Measurements from ENCODE around the gene PLCL2. TPM values are rescaled to one million over a fixed set of nuclear protein-coding genes. Genes with fewer than 3 reads are reported as not detected.

Gene PLCL2
- total RNA-seq, 2 experiments from 2014 or later, result 15.8 to 16.0 TPM

GRCh38 chr3:16885593-16886302, 993 bp downstream of the PLCL2 start:
- ChIA-PET POLR2A (interaction anchor here (0.8 to 1.1 kb wide), 2 partner anchors 23 to 42 kb away, joined by 3 to 4 read pairs; no protein-coding TSS in a partner anchor), CTCF (interaction anchor here (0.9 to 1.2 kb wide), 2 partner anchors 39 to 109 kb away, joined by 3 to 4 read pairs; no protein-coding TSS in a partner anchor)

GRCh38 chr3:16886303-16886683, 1.5 kb downstream of the PLCL2 start:
- CTCF ChIA-PET, result interaction anchor here (0.9 to 1.2 kb wide), 2 partner anchors 40 to 108 kb away, joined by 3 to 4 read pairs; no protein-coding TSS in a partner anchor

GRCh38 chr3:16887130-16887529, 2.4 kb downstream of the PLCL2 start:
- ChIA-PET POLR2A (no interaction called here), CTCF (interaction anchor here (1.6 kb wide), 1 partner anchor 16 kb away, joined by 4 read pairs; no protein-coding TSS in a partner anchor)

More at GRCh38 chr3:16886303-16886683, 1.5 kb downstream of the PLCL2 start:
- POLR2A ChIA-PET, result interaction anchor here (1.1 kb wide), 1 partner anchor 22 kb away, joined by 4 read pairs; no protein-coding TSS in a partner anchor

- ChIA-PET CTCF (interaction anchor here (1.6 kb wide), 1 partner anchor 15 kb away, joined by 4 read pairs; no protein-coding TSS in a partner anchor), POLR2A (no interaction called here)
Observed at GRCh38 chr3:16888356-16888755, 3.6 kb downstream of the PLCL2 start.

DNA sequence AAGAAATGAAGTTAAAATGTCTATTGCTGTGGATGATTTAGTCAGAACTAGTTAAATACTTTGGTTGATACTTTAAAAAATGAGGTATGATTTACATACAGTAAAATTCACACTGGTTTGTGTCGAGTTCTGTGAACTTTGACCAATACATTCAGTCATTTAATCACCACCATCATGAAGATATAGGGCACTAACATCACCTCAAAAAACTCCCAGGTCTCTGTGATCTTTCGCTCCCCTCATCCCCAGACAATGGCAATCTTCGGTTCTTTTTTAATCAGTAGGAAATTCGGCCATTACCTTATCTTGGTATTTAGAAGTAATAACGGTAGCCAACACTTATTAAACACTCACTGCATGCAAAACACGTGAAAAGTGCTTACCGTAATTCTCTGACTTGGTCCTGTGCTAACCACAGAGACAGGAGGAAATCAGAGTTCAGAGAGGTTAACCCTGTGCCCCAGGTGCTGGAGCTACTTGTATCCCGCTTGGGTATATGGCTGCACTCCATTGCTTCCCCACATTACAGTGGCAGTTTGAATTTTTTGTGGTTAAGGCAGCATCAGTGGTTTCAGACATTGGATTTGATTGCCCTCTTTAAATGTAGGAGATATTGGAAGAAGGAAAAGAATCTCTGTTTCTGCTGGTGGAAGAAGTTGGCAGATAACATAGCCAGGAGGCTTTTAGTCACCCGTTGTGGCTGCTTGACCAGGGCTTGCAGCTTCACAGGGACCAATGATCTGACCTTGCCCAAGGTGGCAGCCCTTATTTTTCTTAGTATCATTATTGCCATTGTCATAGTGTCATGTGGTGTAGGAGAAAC, 4.2 kb downstream of the PLCL2 start:
- ChIA-PET POLR2A (interaction anchor here (1.3 kb wide), 1 partner anchor 47 kb away, joined by 3 read pairs; no protein-coding TSS in a partner anchor), CTCF (interaction anchor here (0.7 to 1.6 kb wide), 3 partner anchors 10 to 137 kb away, joined by 3 to 5 read pairs (median 4); no protein-coding TSS in a partner anchor)

DNA sequence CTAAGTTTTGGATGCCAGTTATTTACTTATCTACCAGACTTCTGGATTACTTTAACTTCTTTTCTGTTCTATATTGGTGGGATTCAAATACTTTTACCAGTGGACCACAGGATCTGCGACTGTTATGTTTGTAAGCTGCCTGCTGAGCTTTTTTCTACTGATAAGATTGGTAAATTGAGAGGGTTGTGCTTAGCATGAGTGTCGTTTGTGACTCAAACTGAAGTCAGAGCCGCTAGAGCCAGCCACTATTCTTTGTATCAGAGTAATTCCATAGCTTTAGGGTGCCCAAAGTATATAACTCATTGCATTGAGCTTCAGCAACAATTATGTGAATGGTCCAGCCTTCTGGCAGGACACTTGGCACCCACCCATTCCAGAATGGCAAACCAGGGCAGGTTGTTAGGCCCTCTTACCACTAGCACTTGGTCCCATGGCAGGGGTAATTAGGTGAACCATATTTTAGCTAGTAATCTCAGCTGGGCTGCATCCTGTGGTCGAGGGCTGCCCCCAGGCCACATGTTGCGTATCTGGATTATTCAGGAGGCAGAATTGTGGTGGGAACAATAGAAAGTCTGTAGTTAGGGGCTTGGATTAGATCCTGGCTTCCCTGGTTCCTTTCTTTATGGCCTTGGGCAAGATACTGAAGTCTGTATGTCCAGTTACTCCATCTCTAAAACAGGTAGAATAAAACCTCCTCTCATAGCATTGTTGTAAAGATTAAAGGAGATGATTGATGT, 6.0 kb downstream of the PLCL2 start:
- CTCF ChIA-PET, result interaction anchor here (0.9 to 1.4 kb wide), 2 partner anchors 12 to 141 kb away, joined by 3 read pairs; no protein-coding TSS in a partner anchor
- POLR2A ChIA-PET, result interaction anchor here (0.7 kb wide), 1 partner anchor 103 kb away, joined by 3 read pairs; no protein-coding TSS in a partner anchor

GRCh38 chr3:16893618-16894200, 9.0 kb downstream of the PLCL2 start:
- ChIA-PET POLR2A (no interaction called here), CTCF (no interaction called here)

GRCh38 chr3:16896094-16896627, 11.4 kb downstream of the PLCL2 start:
- ChIA-PET POLR2A (no interaction called here), CTCF (interaction anchor here (0.6 kb wide), 1 partner anchor 355 kb away, joined by 3 read pairs; no protein-coding TSS in a partner anchor)

GRCh38 chr3:16896820-16897219, 12.1 kb downstream of the PLCL2 start:
- CTCF ChIA-PET, result no interaction called here
- POLR2A ChIA-PET, result interaction anchor here (0.7 kb wide), 1 partner anchor 597 kb away, joined by 3 read pairs; no protein-coding TSS in a partner anchor

DNA sequence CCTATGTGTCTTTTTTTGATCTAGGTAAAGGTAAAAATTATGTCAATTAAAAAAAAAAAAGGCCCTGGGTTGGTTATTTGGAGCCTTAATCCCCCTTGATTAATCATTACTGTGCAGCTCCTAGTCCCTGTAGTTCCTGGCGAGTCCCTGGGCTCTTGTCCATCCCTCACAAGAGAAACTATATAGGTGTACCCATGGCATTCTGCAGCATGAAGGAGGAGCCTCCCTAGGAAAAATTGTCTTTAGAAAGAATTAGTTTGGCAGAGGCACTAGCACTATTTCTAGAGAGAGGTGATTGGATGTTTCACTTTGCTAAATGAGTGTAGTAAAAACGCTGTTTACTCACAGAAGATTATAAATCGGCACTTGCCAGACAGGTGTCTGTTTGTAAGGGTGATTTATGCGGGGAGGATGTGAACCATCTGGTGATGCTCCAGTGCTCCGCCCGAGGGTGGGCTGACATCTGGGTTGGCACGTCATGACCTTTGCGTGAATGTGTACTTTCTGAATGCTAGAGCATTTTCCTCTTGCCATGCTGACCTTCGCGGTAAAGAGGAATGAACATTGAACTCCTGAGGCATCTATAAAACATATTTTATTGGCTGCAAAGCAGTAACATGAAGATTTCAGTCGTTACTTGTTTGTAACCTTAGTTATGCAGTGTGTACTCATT, 12.6 kb downstream of the PLCL2 start:
- POLR2A ChIA-PET, result interaction anchor here (0.7 kb wide), 1 partner anchor 597 kb away, joined by 3 read pairs; no protein-coding TSS in a partner anchor
- CTCF ChIA-PET, result no interaction called here

DNA sequence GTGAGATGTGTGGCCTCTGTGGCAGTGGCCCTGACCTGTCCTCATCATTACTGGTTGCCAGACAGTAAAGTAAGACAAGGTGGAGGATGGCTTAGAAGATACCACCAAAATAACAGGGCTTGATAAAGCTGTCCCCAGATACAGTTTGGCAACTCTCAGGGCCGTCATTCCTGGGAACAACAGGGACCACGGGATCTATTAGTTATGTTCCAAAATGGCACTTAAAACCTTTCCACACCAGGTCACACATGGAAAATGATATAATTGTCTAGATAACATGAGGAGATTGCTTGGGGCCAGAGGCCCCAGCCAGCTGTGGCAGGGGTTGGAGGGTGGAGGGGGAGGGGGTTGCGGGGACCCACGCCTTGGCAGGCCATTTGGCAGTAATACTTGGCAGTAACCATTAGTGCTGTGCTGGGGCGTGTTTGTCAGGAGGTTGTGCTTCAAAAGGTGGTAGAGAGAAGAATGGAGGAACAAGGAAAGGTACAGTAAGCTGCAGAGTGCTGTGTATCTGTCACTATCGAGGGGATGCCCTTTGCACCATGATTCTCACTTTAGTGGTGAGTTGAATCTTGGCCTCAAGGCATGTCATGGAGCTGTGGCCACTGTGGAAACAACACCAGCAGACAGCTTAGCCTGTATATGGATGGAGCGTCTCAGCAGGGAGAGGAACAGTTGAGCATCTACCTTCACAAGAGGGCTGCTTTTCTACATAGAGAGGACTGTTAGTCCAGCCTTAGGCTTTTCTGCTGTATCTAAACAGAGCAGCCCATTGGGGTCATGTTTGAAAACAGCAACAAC, 14.0 kb downstream of the PLCL2 start:
- POLR2A ChIA-PET, result interaction anchor here (0.7 kb wide), 1 partner anchor 500 kb away, joined by 3 read pairs; no protein-coding TSS in a partner anchor
- CTCF ChIA-PET, result interaction anchor here (2.0 to 2.4 kb wide), 2 partner anchors 9 to 15 kb away, joined by 5 to 7 read pairs; partner anchors contain the start of gene PLCL2

- ChIA-PET POLR2A (interaction anchor here (0.9 kb wide), 1 partner anchor 16 kb away, joined by 3 read pairs; no protein-coding TSS in a partner anchor), CTCF (interaction anchor here (2.0 to 2.4 kb wide), 2 partner anchors 10 to 16 kb away, joined by 5 to 7 read pairs; partner anchors contain the start of gene PLCL2)
Observed at GRCh38 chr3:16899919-16900318, 15.2 kb downstream of the PLCL2 start.

- CTCF ChIA-PET, result interaction anchor here (2.4 kb wide), 1 partner anchor 17 kb away, joined by 7 read pairs; the partner anchor contains the start of gene PLCL2
- POLR2A ChIA-PET, result interaction anchor here (0.9 kb wide), 1 partner anchor 17 kb away, joined by 3 read pairs; no protein-coding TSS in a partner anchor
Observed at GRCh38 chr3:16900779-16901440, 16.2 kb downstream of the PLCL2 start.

GRCh38 chr3:16904423-16905417, 20.0 kb downstream of the PLCL2 start:
- POLR2A ChIA-PET, result interaction anchor here (1.0 kb wide), 1 partner anchor 12 kb away, joined by 4 read pairs; no protein-coding TSS in a partner anchor
- CTCF ChIA-PET, result interaction anchor here (1.3 to 1.6 kb wide), 2 partner anchors 17 to 21 kb away, joined by 4 to 6 read pairs; partner anchors contain the start of gene PLCL2

GRCh38 chr3:16905704-16906103, 20.9 kb downstream of the PLCL2 start:
- ChIA-PET CTCF (interaction anchor here (1.3 kb wide), 1 partner anchor 22 kb away, joined by 6 read pairs; the partner anchor contains the start of gene PLCL2), POLR2A (interaction anchor here (1.0 kb wide), 1 partner anchor 11 kb away, joined by 4 read pairs; no protein-coding TSS in a partner anchor)

Data from activated CD8-positive, alpha-beta memory T cell treated with anti-CD3 and anti-CD28 coated beads for 36 hours (primary cell).